GM11168 (cell line): Measurements from ENCODE around the gene RNF121.

Experiments used
- in situ Hi-C: fragments of 300-500 bp; cut with MboI; formaldehyde crosslinking; loops from one replicate; pipeline ENCODE4 v1.12.0; 2022; ENCODE audit warnings: low sequenced_read_pairs; ENCODE audit not compliant: unreplicated experiment

RNF121 gene

GRCh38 chr11:71979094-71979493 is 50.2 kb downstream of the RNF121 start:
- in situ Hi-C loops: no loop called here

GRCh38 chr11:71979602-71980001 is 50.8 kb downstream of the RNF121 start:
- in situ Hi-C loops: no loop called here

GRCh38 chr11:71986131-71986530 is 57.3 kb downstream of the RNF121 start:
- in situ Hi-C loops: no loop called here

GRCh38 chr11:71987521-71987920 is 58.7 kb downstream of the RNF121 start:
- in situ Hi-C loops: no loop called here

- in situ Hi-C loops: no loop called here
Observed at GRCh38 chr11:71988050-71988449, 59.2 kb downstream of the RNF121 start.

- in situ Hi-C loops: no loop called here
Observed at GRCh38 chr11:71990701-71991100, 61.9 kb downstream of the RNF121 start.

- in situ Hi-C loops: no loop called here
Observed at GRCh38 chr11:71991494-71991893, 62.6 kb downstream of the RNF121 start.

- in situ Hi-C loops: no loop called here
Observed at GRCh38 chr11:71992136-71992730, 63.4 kb downstream of the RNF121 start.

- in situ Hi-C loops: no loop called here
Observed at GRCh38 chr11:71994786-71995185, 65.9 kb downstream of the RNF121 start.

GRCh38 chr11:71995726-71996291 is 67.0 kb downstream of the RNF121 start:
- in situ Hi-C loops: no loop called here

- in situ Hi-C loops: no loop called here
Observed at GRCh38 chr11:71996517-71996916, 67.7 kb downstream of the RNF121 start.

GRCh38 chr11:71996946-71997345 is 68.1 kb downstream of the RNF121 start:
- in situ Hi-C loops: no loop called here

GRCh38 chr11:71997594-71997993 is 68.7 kb downstream of the RNF121 start:
- in situ Hi-C loops: no loop called here

- in situ Hi-C loops: no loop called here
Observed at GRCh38 chr11:71998061-71998460, 69.2 kb downstream of the RNF121 start.

- in situ Hi-C loops: no loop called here
Observed at GRCh38 chr11:71998649-71999310, 69.9 kb downstream of the RNF121 start, which contains the start of gene IL18BP. Gene IL18BP (plus strand): TSS chr11:71998909. CDS start chr11:71999985, 1,076 bp downstream.

GRCh38 chr11:71999362-71999761 is 70.5 kb downstream of the RNF121 start:
- in situ Hi-C loops: no loop called here

GRCh38 chr11:71999798-72000197 is 71.0 kb downstream of the RNF121 start:
- in situ Hi-C loops: no loop called here

GRCh38 chr11:72000202-72000867 is 71.5 kb downstream of the RNF121 start:
- in situ Hi-C loops: no loop called here

GRCh38 chr11:72001285-72001684 is 72.4 kb downstream of the RNF121 start:
- in situ Hi-C loops: no loop called here

- in situ Hi-C loops: no loop called here
Observed at GRCh38 chr11:72001834-72002591, 73.2 kb downstream of the RNF121 start.
